Lower lobe of right lung (tissue), 2 donors: Measurements from ENCODE around the gene IL12B. TPM values are rescaled to one million over a fixed set of nuclear protein-coding genes. Genes with fewer than 3 reads are reported as not detected.
"Not testable (repeated sequence)": the region's sequence is repeated elsewhere in the genome, so short reads cannot be mapped to it uniquely, and the experiment has no call there.

Experiments
- ATAC-seq, 2 donors: fragments of 200-7000 bp; cut with Tn5 transposase; one replicate each; pipeline ENCODE4 v1.9.1; 2020 to 2022; ENCODE audit warnings: mild to moderate bottlenecking in 2 of 2, moderate library complexity in 2 of 2
- DNase-seq: peaks from one replicate; pipeline ENCODE4 v3.0.0-alpha.2; 2020
- H3K27ac ChIP-seq: fragments of 200-600 bp; one replicate; pipeline ENCODE4 v1.8.0; 2022
- H3K27me3 ChIP-seq: fragments of 200-600 bp; one replicate; pipeline ENCODE4 v1.8.0; 2022; ENCODE audit warnings: low read depth
- H3K36me3 ChIP-seq: fragments of 200-600 bp; one replicate; pipeline ENCODE4 v1.8.0; 2022; ENCODE audit warnings: mild to moderate bottlenecking
- H3K4me1 ChIP-seq: fragments of 200-600 bp; one replicate; pipeline ENCODE4 v1.8.0; 2022
- H3K4me3 ChIP-seq: fragments of 200-600 bp; one replicate; pipeline ENCODE4 v1.8.0; 2022; ENCODE audit warnings: mild to moderate bottlenecking
- H3K9me3 ChIP-seq: fragments of 200-600 bp; one replicate; pipeline ENCODE4 v1.8.0; 2022
- intact Hi-C: fragments of 100-400 bp; cut with DNase I; formaldehyde crosslinking; loops from one replicate; pipeline ENCODE4 v1.11.0; 2022
- total RNA-seq: library from RNA; stranded (reverse); fragmentation: NEBNext Ultra II Directional; extraction: Animal tissue kit (Norgen Biotek cat#: 25700); gene quantifications from one replicate; pipeline ENCODE4 v1.2.1, GENCODE V29; 2021
- TF ChIP-seq, protein P1 (sequence below): fragments of 200-600 bp; IDR thresholded peaks from one replicate; pipeline ENCODE4 v1.8.0; 2022; ENCODE audit warnings: antibody characterized with exemption, mild to moderate bottlenecking
- donor health status: DM: no; HTN: yes; CAD: no; lungs with severe emphysema.

The IL12B gene
- total RNA-seq, 1 donor from 2014 or later = not detected

GRCh38 chr5:159301466-159301865 is 28.8 kb downstream of the IL12B start:
- ATAC-seq = no peak
- no peak overlapping the region for H3K27ac ChIP-seq
- no peaks in the 10 kb centered on the region for H3K4me1 ChIP-seq
- TF ChIP-seq, protein P1, sequence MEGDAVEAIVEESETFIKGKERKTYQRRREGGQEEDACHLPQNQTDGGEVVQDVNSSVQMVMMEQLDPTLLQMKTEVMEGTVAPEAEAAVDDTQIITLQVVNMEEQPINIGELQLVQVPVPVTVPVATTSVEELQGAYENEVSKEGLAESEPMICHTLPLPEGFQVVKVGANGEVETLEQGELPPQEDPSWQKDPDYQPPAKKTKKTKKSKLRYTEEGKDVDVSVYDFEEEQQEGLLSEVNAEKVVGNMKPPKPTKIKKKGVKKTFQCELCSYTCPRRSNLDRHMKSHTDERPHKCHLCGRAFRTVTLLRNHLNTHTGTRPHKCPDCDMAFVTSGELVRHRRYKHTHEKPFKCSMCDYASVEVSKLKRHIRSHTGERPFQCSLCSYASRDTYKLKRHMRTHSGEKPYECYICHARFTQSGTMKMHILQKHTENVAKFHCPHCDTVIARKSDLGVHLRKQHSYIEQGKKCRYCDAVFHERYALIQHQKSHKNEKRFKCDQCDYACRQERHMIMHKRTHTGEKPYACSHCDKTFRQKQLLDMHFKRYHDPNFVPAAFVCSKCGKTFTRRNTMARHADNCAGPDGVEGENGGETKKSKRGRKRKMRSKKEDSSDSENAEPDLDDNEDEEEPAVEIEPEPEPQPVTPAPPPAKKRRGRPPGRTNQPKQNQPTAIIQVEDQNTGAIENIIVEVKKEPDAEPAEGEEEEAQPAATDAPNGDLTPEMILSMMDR = no peak
- no peaks in the 10 kb centered on the region for H3K36me3 ChIP-seq
- DNase-seq = no peak
- H3K27me3 ChIP-seq = no peaks in the 10 kb centered on the region
- H3K9me3 ChIP-seq = peaks cover 8% of the 10 kb centered on the region
- intact Hi-C loops = no loop called here
- no peak overlapping the region for H3K4me3 ChIP-seq

GRCh38 chr5:159297300-159297699 is 33.0 kb downstream of the IL12B start:
- H3K27me3 ChIP-seq, H3K4me1 ChIP-seq, H3K27ac ChIP-seq, H3K9me3 ChIP-seq, H3K4me3 ChIP-seq, ATAC-seq, intact Hi-C loops, H3K36me3 ChIP-seq, DNase-seq: not testable (repeated sequence)

- no peak for ATAC-seq
These were observed 35.4 kb downstream of the IL12B start for GRCh38 chr5:159294921-159295320.

GRCh38 chr5:159290741-159291140 is 39.5 kb downstream of the IL12B start:
- no peaks in the 10 kb centered on the region for H3K9me3 ChIP-seq
- no peak overlapping the region for H3K27ac ChIP-seq
- H3K36me3 ChIP-seq = peaks cover 3% of the 10 kb centered on the region
- ATAC-seq (no peak), DNase-seq (no peak)
- TF ChIP-seq, protein P1 = no peak
- intact Hi-C loops = no loop called here
- no peaks in the 10 kb centered on the region for H3K4me1 ChIP-seq
- H3K4me3 ChIP-seq = no peak overlapping the region
- no peaks in the 10 kb centered on the region for H3K27me3 ChIP-seq

More at GRCh38 chr5:159294921-159295320, 35.4 kb downstream of the IL12B start:
- no peak for DNase-seq
- TF ChIP-seq, protein P1 = no peak
- Histone ChIP-seq H3K4me1 (no peaks in the 10 kb centered on the region), H3K27me3 (no peaks in the 10 kb centered on the region), H3K4me3 (no peak overlapping the region), H3K27ac (no peak overlapping the region), H3K9me3 (no peaks in the 10 kb centered on the region), H3K36me3 (no peaks in the 10 kb centered on the region)
- intact Hi-C loops = no loop called here

DNA sequence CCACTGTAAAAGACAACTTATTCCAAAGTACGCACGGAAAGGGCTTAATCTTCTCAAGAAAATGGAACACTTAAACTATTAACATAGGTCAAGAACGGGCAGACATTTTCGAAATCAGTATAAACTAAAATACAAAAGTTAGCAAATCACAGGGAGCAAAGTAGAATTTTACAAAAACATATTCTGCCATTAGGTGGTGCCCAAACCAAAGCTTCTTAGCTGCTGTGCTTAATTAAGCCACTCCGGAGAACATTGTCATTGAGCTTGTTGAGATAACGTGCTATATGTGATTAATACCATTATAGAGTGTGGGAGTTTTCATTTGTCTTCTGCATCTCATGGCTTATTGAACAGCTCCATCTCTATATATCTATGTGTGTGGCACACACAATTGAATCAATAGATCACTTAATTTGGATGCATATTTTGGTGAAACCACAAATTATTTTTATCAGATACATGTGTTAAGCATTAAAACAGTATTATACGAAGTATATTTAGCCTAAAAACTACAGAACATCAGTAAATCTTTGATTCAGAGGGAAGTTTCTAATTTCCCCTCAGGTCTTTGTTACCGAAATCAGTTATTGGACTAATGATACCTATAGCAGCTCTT is 43.8 kb downstream of the IL12B start:
- peaks cover 31% of the 10 kb centered on the region for H3K36me3 ChIP-seq
- ATAC-seq (peak in 1 of 2 donors; percentile 68), DNase-seq (no peak)
- H3K27ac ChIP-seq = no peak overlapping the region
- TF ChIP-seq, protein P1 = peak; percentile 42
- no peak overlapping the region for H3K4me3 ChIP-seq
- no peaks in the 10 kb centered on the region for H3K9me3 ChIP-seq
- no peaks in the 10 kb centered on the region for H3K4me1 ChIP-seq
- no peaks in the 10 kb centered on the region for H3K27me3 ChIP-seq
- intact Hi-C loops = no loop called here

DNA sequence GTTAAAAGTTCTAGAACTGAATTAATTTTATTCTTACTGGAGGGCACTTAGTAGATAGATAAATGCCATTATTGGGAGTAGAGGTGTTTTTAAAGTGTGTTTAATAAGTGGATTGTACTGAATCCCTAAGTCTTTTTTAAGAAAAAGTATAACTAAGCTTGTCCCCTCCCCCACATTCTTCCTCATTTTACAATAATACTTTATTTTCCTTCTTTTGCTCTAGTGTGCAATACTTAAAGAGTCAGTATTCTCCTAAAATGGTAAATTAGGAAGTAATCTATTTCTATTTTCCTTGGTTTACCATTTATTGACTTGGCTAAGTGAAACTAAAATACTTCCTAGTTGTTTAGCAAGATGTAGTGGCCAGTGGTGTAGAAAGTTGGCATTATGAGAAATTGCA is 55.6 kb downstream of the IL12B start:
- Histone ChIP-seq H3K36me3 (peaks cover 82% of the 10 kb centered on the region), H3K27ac (no peak overlapping the region)
- TF ChIP-seq, protein P1 = no peak

More for the DNA sequence above, 55.6 kb downstream of the IL12B start:
- Histone ChIP-seq H3K4me1 (peaks cover 4% of the 10 kb centered on the region), H3K4me3 (no peak overlapping the region), H3K9me3 (no peaks in the 10 kb centered on the region), H3K27me3 (no peaks in the 10 kb centered on the region)
- ATAC-seq = no peak
- intact Hi-C loops = no loop called here
- no peak for DNase-seq
